GM12865 (cell line): ENCODE results near the gene CDC42BPG.

Experiments
- DNase-seq: peaks from one replicate; pipeline ENCODE4 v3.0.0; 2010; ENCODE audit warnings: low read depth
- H3K4me3 ChIP-seq: 2 replicates; pipeline ENCODE4 v1.5.1; 2011; ENCODE audit warnings: mild to moderate bottlenecking, low read depth, low read length, control low read depth
- CTCF ChIP-seq: IDR thresholded peaks from 2 replicates; pipeline ENCODE4 v1.5.1; 2011; ENCODE audit warnings: low read length, control low read depth, low read depth, inconsistent platforms; ENCODE audit not compliant: insufficient read depth; ENCODE audit errors: missing control alignments

Gene CDC42BPG

GRCh38 chr11:64853709-64854108, 9.3 kb upstream of the CDC42BPG start:
- DNase-seq: peak; percentile 33
- TF ChIP-seq CTCF: no peak
- no peak overlapping the region; the same call in 1 of the 2 replicates for H3K4me3 ChIP-seq

DNA sequence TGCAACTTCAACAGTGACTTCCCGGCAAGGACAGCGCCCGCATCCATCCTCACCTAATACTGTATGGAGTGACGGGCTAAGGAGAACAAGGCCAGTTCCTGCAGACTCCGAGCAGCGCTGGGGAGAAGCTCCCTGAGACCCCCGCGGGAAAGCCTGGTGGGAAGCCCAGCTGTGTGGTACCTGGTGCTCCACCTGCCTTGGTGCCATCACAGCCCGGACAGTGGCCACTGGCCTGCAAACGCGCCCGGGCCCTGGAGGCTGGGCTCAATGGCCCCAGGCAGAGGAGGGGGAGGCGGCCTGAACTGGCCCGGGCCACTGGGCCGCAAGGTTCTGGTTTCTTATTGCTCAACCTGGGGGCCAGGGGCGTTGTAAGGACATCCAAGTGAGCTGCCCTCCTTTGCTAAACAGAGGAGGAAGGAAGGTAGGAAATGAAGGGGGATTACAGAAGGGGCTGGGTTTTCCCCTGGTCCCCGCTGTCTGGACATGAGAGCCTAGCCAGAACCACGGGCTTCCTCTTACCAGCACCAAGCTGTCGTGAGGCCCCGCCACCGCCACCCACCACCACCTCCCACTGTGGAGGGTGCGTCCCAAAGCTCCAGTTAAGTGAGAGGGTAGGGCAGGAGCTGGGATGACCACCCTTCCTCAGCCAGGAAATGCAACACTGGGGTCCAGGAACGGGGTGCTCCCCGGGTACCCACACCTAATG, 8.5 kb upstream of the CDC42BPG start:
- H3K4me3 ChIP-seq: 0 out of 2 replicates have a peak overlapping the region, but pooled peaks have one; percentile 19
- DNase-seq: peak; percentile 66
- TF ChIP-seq CTCF: no peak

DNA sequence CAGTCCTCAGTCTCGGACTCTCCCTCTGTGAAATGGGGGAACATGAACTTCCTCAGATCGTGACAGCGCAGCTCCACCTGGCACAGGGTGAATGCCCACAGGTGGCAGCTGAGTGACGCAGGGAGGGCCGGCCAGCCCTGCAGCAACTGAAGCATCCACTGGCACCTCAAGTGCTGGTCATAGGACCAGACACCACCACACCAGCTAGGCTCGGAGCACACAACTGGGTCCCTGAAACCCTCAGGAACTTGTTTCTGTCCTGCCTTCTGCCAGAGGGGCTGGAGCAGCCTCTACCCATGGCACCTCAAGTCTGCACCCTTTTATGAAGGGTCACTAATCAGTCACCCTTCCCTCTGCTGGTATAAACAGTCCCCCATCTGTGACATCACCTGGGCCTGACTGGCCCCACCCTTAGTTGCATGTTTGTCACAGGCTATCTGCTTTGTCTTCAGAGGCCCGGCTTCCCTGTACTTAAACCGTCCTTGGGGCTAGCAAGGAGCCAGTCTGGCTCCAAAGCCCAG, 7.4 kb upstream of the CDC42BPG start:
- peak overlapping the region; percentile 19; the same call in 1 of the 2 replicates for H3K4me3 ChIP-seq
- no peak for TF ChIP-seq CTCF
- DNase-seq: peak; percentile 76

DNA sequence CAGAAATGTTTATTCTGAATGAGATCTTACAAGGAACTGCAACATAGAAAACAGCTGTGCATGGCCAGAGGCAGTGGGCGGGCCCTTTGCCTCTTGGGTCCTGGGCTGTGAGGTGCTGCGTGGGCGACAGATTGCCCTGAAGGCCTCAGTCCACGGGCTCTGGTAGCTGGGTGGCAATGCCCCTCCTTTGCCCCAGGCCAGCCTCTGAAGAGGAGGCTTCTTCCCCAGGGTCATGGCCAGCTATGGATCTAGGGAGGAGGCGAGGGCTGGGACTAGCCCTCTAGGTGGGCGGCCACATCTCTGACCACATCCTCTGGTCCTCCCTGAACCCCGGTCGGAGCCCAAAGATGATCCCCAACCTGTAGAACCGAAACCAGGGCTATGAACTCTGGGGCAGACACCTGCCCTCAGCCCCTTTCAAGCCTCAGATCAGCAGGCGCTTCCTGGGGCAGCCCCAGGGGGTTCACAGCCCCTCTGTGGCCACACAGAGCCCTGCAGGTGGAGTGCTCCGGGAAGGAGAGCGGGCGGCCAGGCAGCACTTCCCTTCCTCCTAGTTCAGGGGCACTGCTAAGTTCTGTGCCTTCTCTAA, 6.6 kb upstream of the CDC42BPG start:
- DNase-seq: peak; percentile 96
- no peak overlapping the region for H3K4me3 ChIP-seq
- peak; percentile 30 for TF ChIP-seq CTCF

DNA sequence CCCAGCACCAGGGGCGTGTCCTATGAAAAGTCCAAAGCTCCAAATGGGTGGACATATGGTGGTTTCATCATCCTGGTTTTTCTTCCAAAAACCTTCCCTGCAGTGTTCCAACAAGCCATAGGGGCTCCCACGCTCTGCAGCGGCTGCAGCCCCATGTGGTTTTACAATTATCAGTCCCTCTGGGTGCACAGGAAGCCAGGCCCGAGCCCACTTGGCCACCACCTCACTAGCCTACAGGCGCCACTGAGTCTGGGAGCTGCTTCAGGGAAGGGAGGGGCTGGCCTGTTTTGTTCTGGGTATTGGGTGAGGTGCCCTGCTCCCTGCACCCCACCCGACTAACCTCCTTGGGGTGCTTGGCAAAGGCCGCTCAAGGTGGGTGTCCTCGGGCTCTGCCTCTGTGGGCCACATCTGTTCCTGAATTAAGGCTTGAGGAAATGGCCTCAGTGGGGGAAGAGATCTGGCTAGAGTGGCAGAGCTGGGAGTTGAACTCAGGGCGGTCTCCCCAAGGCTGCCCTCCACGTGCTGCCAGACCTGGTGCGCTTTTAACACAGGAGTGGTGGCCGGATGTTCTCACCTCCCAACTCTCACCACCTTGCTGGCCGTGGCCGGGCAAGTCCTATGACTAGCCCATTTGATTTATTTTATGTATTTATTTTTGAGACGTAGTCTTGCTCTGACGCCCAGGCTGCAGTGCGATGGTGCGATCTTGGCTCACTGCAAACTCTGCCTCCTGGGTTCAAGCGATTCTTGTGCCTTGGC, 5.3 kb upstream of the CDC42BPG start:
- DNase-seq: no peak

More for the DNA sequence above, 5.3 kb upstream of the CDC42BPG start:
- TF ChIP-seq CTCF: no peak
- no peak overlapping the region for H3K4me3 ChIP-seq
